HepG2 (cell line): ENCODE data around the gene SERPINA9.
A peak's percentile ranks its signal among the peaks of the same experiment; 100 is the strongest.

Experiments
- FOXA1 ChIP-seq, 2 experiments: fragments of 450-650 bp in 1 of 2; sonication (generic) in 1 of 2; formaldehyde crosslinking in 1 of 2; IDR thresholded peaks; 2 replicates each; pipeline versions ENCODE4 v1.4.0 to v1.6.1; 2016 to 2020; ENCODE audit warnings: missing genetic modification reagents in 1 of 2
- FOXP1 ChIP-seq, 2 experiments: fragments of 450-650 bp in 1 of 2; IDR thresholded peaks; 2 replicates each; pipeline ENCODE4 v1.6.1; 2017 to 2018; ENCODE audit warnings: antibody characterized with exemption in 1 of 2
- RBFOX2 ChIP-seq: fragments of 200-400 bp; formaldehyde crosslinking; IDR thresholded peaks from 2 replicates; pipeline ENCODE4 v1.6.1; 2017; ENCODE audit warnings: low read depth, mild to moderate bottlenecking, low read length
- U2AF1 ChIP-seq: fragments of 200-400 bp; formaldehyde crosslinking; optimal IDR thresholded peaks from 2 replicates; pipeline ENCODE3; 2017; ENCODE audit warnings: mild to moderate bottlenecking, low read depth, low read length
- YY1 ChIP-seq: IDR thresholded peaks from 2 replicates; pipeline ENCODE4 v1.6.1; 2011; ENCODE audit warnings: low read length, low read depth, moderate library complexity, mild to moderate bottlenecking; ENCODE audit not compliant: insufficient read depth, insufficient replicate concordance
- TF ChIP-seq, protein P1 (sequence below): sonication (generic); formaldehyde crosslinking; IDR thresholded peaks from 2 replicates; pipeline ENCODE4 v1.4.0; 2020; ENCODE audit warnings: missing genetic modification reagents

DNA sequence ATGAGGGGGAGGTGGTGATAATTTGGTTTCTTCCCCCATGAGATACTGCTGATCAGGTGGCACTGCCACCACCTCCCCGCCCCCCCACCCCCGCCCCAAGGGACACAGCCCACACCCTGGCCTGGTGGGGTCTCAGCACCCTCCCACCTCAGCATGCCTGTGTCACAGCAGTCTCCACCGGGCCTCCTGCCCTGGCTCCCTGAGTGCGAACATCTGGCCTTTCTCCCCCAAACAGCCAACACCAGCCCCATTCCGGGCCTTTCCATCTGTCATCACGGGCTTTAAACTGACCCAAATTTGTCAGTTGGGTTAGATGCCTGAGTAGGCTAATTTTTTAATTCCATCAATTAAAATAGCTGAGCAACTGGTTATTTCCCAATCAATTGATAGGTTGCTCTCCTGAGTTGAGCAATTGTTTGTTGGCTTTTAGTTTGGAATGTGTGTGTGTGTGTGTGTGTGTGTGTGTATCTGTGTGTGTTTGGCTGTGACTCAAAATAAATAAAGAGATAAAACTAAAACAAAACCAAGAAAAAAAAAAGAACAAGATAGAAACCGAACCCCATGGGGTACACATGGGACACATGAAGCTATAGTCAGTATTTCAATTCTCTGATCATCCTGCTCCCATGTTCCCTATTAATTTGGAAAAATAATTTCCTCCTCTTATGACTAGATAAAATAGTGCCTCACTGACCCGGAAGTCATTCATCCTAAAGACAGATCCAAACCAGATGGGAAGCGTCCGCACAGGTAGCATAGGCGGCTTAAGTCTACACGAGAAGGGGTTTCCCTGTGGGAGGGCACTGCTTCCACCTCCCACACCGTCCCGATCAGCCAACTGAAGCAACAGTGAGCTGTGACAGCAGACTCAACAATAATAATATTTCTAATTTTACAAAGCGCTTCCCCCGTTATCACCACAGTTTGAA lies 25.9 kb upstream of the SERPINA9 start:
- peak; percentile 87 for TF ChIP-seq FOXA1 (IDR thresholded peaks at IDR 0.05)
- peak; percentile 56 for TF ChIP-seq FOXA1 (CRISPR knock-in tag; IDR thresholded peaks at IDR 0.05)
- no peak for TF ChIP-seq RBFOX2
- no peak for TF ChIP-seq YY1
- no peak for TF ChIP-seq U2AF1
- TF ChIP-seq, protein P1, sequence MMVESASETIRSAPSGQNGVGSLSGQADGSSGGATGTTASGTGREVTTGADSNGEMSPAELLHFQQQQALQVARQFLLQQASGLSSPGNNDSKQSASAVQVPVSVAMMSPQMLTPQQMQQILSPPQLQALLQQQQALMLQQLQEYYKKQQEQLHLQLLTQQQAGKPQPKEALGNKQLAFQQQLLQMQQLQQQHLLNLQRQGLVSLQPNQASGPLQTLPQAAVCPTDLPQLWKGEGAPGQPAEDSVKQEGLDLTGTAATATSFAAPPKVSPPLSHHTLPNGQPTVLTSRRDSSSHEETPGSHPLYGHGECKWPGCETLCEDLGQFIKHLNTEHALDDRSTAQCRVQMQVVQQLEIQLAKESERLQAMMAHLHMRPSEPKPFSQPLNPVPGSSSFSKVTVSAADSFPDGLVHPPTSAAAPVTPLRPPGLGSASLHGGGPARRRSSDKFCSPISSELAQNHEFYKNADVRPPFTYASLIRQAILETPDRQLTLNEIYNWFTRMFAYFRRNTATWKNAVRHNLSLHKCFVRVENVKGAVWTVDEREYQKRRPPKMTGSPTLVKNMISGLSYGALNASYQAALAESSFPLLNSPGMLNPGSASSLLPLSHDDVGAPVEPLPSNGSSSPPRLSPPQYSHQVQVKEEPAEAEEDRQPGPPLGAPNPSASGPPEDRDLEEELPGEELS (CRISPR knock-in tag), result peak; percentile 87
- TF ChIP-seq FOXP1 (IDR thresholded peaks at IDR 0.05), result peak; percentile 92
- peak; percentile 88 for TF ChIP-seq FOXP1 (CRISPR knock-in tag; IDR thresholded peaks at IDR 0.05)
